Subcutaneous abdominal adipose tissue (tissue), 5 donors: ENCODE data around the gene GLS.

ENCODE experiments used
- H3K27ac ChIP-seq: one replicate; pipeline ENCODE4 v1.7.0; 2013; ENCODE audit warnings: low read depth, mild to moderate bottlenecking, inconsistent platforms, low read length, moderate library complexity
- H3K27me3 ChIP-seq, 5 donors: one replicate each; pipeline ENCODE4 v1.7.0; 2013; ENCODE audit warnings: low read length in 5 of 5, inconsistent platforms in 1 of 5; ENCODE audit not compliant: control insufficient read depth in 5 of 5, insufficient read depth in 4 of 5
- H3K36me3 ChIP-seq, 5 donors: one replicate each; pipeline ENCODE4 v1.7.0; 2013; ENCODE audit warnings: low read length in 5 of 5; ENCODE audit not compliant: control insufficient read depth in 5 of 5, insufficient read depth in 5 of 5
- H3K4me1 ChIP-seq, 5 donors: one replicate each; pipeline ENCODE4 v1.7.0; 2013; ENCODE audit warnings: low read length in 5 of 5, mild to moderate bottlenecking in 3 of 5, moderate library complexity in 1 of 5; ENCODE audit not compliant: control insufficient read depth in 5 of 5, insufficient read depth in 5 of 5
- H3K4me3 ChIP-seq, 5 donors: one replicate each; pipeline ENCODE4 v1.7.0; 2013; ENCODE audit warnings: low read length in 5 of 5, low read depth in 1 of 5
- H3K9ac ChIP-seq, 5 donors: one replicate each; pipeline ENCODE4 v1.7.0; 2013; ENCODE audit warnings: low read length in 5 of 5, mild to moderate bottlenecking in 4 of 5, moderate library complexity in 3 of 5
- H3K9me3 ChIP-seq, 5 donors: one replicate each; pipeline ENCODE4 v1.7.0; 2013; ENCODE audit warnings: low read length in 5 of 5; ENCODE audit not compliant: control insufficient read depth in 5 of 5
- donor health status: healthy.
- donor health status: healthy.
- donor health status: healthy.
- donor health status: healthy.
- donor health status: healthy.

Gene GLS

DNA sequence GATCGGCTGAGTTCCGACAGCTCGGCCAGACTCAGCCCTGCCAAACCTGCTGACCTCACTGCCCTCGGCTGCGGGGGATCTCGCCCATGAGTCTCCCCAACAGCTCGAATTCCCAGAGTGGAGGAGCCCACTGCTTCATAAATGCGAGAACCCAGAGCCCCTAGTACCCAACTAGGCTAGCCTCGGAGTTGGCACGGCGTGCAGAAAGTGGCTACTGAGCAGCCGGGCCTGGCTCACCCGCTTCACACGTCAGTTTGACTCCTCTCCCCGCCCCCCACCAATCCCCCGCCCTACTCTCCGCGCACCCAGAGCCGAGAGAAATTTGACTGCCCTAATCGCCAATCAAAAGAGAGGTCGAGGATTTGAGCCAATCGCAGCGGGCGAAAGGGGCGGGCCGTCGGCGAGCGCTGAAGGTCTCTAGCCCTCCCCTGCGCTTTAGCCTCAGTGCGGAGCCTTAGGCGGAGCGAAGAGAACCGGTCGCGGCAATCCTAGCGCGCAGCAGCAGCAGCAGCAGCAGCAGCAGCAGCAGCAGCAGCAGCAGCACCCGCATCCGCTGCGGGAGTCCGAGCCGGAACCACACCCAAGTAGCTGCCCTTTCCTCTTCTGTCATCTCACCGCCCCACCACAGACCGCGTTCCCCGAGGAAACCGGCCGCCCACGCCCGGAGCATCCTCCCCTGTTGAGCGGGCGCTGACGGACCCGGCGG lies at the start of gene GLS:
TSS of gene GLS (plus strand) at position 444 of the 706 bp plus-strand sequence. CDS start 264 bp downstream, outside the sequence.
- no peaks in the 10 kb centered on the region for H3K9me3 ChIP-seq
- H3K9ac ChIP-seq, result peak within 1 kb of the TSS; percentile 59 to 94 (median 90)
- H3K27me3 ChIP-seq, result no peaks in the 10 kb centered on the region
- H3K27ac ChIP-seq, result peak within 1 kb of the TSS; percentile 96
- H3K4me3 ChIP-seq, result peak within 1 kb of the TSS; percentile 88 to 99 (median 92)
- peaks cover 3 to 42% (median 40%) of the 10 kb centered on the region in 5 donors for H3K4me1 ChIP-seq
- H3K36me3 ChIP-seq, result no peaks in the 10 kb centered on the region

DNA sequence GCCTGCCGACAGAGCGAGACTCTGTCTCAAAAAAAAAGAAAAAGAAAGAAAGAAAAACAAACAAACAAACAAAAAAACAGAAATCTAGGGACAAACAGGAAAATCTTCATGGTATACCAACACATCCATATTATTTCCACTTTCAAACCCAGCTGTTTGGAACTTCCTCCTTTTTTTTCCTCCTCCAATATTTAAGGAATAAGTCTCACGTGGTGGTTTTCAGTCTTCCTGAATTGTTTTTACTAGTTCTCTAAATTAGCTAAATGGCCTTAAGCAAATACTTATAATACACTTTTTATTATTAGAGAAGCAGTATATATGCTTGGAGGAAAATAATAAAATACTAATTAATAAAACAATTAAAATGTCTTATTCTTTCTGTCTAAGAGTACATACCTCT lies 48.7 kb upstream of the GLS start:
- no peak overlapping the region for H3K9ac ChIP-seq
- H3K9me3 ChIP-seq, result no peaks in the 10 kb centered on the region
- peaks cover 0 to 3% (median 0%) of the 10 kb centered on the region in 5 donors for H3K4me1 ChIP-seq
- H3K36me3 ChIP-seq, result no peaks in the 10 kb centered on the region
- no peak overlapping the region for H3K4me3 ChIP-seq
- no peak overlapping the region for H3K27ac ChIP-seq
- no peaks in the 10 kb centered on the region for H3K27me3 ChIP-seq

DNA sequence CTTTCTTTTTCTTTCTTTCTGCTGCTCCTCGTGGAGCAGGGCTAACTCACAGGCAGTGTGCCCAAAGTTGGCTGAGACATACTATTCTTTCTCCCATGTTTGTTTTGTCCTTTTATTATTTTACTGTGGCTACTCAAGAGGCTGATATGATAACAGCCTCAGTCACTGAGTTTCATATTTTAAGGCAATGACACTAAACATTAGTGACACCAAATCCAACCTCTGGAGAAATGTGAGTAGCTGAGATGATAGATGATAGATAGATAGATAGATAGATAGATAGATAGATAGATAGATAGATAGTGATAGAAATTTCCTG lies 45.8 kb upstream of the GLS start:
- Histone ChIP-seq H3K4me3 (no peak overlapping the region), H3K27ac (no peak overlapping the region), H3K9me3 (no peaks in the 10 kb centered on the region), H3K4me1 (peaks cover 0 to 3% (median 0%) of the 10 kb centered on the region in 5 donors), H3K27me3 (no peaks in the 10 kb centered on the region), H3K36me3 (no peaks in the 10 kb centered on the region), H3K9ac (no peak overlapping the region)

DNA sequence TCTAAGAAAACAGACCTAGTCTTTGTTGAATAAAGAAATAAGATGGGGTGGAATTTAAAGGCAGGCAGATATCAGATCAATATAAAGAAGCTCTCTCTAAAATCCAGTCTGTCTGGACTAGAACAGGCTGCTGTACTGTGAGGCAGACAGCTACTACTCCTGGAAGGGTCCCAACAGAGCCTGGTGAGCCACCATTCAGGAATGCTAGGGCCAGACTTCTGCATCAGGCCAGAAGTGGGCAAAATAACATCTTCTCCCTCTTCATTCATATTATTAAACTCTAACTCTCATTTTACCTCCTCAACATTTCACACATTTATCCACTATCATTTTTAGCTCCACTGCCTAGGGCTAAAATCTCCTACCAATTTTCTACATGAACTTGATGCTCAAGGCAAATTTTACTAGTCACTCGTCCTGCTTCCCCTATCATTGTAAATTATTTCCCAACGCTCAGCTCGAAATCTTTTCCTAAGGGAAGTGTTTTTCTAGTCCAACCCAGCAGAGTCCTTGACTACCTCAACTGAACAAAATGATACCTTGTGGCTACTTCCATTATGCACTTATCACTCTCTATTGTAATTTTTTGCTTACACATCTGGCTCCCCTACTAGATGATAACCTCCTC lies 45.2 kb upstream of the GLS start:
- H3K27ac ChIP-seq, result no peak overlapping the region
- no peaks in the 10 kb centered on the region for H3K36me3 ChIP-seq
- H3K9ac ChIP-seq, result no peak overlapping the region
- H3K4me3 ChIP-seq, result no peak overlapping the region
- H3K9me3 ChIP-seq, result no peaks in the 10 kb centered on the region
- H3K27me3 ChIP-seq, result no peaks in the 10 kb centered on the region
- peaks cover 0 to 3% (median 0%) of the 10 kb centered on the region in 5 donors for H3K4me1 ChIP-seq

DNA sequence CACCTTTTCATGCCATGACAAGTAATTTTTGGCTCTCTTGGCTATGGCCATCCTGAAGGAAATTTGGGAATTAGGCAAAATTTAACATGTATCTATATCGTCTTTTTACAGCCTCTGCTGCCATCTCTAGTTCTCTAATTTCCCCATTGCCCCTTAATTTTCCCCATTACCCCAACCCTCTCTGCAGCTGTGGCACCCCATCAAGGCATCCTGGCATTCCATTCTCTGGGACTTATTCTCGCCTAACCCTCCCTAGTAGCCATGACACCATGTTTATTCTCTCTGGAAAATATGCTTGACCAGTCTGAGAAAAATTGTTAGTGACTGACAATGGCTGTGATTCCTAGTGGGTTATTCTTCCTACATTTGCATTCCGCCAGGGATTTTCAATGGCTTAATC lies 43.9 kb upstream of the GLS start:
- H3K27ac ChIP-seq, result no peak overlapping the region

DNA sequence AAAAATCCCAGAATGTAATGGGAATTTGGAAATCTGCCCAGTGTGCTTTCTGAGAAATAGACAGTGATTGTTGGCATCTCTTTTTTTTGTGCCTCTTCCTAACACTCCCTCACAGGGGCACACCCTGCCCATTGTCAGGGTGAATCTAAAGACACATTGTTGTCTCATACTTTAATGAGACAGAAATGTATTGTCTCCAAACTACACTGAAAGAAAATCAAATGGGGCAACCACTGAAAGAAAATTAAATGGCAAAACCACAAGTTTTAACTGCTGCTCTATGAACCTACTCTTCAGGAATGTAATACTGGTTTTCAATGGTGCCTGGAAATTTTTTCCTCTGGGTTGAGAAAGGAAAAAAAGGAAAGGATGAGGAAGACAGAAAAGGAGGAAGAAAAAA lies 43.2 kb upstream of the GLS start:
- no peaks in the 10 kb centered on the region for H3K27me3 ChIP-seq
- H3K4me1 ChIP-seq, result no peaks in the 10 kb centered on the region
- no peaks in the 10 kb centered on the region for H3K36me3 ChIP-seq
- no peak overlapping the region for H3K9ac ChIP-seq
- H3K27ac ChIP-seq, result no peak overlapping the region
- H3K9me3 ChIP-seq, result no peaks in the 10 kb centered on the region
- H3K4me3 ChIP-seq, result no peak overlapping the region

More for the DNA sequence above, 43.9 kb upstream of the GLS start:
- Histone ChIP-seq H3K9me3 (no peaks in the 10 kb centered on the region), H3K36me3 (no peaks in the 10 kb centered on the region), H3K27me3 (no peaks in the 10 kb centered on the region), H3K4me3 (no peak overlapping the region), H3K4me1 (no peaks in the 10 kb centered on the region), H3K9ac (no peak overlapping the region)

DNA sequence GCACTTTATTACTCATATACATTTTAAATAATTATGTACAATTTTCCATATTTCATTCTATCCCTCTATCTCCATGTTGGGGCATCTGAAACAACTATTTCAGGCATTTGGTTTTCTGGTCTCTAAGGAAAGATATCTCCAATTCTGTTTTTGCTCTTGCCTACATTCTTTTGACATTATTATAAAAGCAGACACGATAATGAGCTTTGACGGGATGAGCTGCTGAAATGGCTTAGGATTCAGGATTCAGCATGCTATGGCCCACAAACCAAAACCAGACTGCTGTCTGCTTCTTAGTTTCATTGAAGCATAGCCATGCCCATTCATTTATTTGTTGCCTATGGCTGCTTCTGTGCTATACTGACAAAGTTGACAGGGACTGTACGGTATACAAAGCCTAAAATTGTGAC lies 42.7 kb upstream of the GLS start:
- Histone ChIP-seq H3K27ac (no peak overlapping the region), H3K27me3 (no peaks in the 10 kb centered on the region), H3K36me3 (no peaks in the 10 kb centered on the region), H3K9me3 (no peaks in the 10 kb centered on the region), H3K4me1 (no peaks in the 10 kb centered on the region), H3K4me3 (no peak overlapping the region), H3K9ac (no peak overlapping the region)

DNA sequence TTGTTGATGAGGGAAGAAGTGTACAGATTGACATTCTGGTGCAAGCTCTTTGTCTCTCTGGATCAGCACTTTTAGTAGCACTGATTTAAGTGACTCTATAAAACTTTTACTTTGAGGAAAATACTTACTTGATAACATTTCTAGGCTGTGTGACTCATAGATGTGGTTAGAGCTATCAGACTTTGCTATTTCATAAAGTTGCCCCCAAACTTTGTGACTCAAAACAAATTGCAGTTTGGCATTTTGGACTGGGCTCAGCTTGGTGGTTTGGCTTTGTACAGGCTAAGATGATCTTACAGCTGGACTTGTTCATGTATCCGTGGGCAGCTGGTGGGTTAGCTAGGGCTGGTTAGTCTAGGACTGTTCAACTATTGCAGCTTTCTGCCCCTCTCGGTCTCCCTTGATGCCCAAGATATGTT lies 42.1 kb upstream of the GLS start:
- Histone ChIP-seq H3K27me3 (no peaks in the 10 kb centered on the region), H3K4me1 (no peaks in the 10 kb centered on the region), H3K9me3 (no peaks in the 10 kb centered on the region), H3K9ac (no peak overlapping the region), H3K36me3 (no peaks in the 10 kb centered on the region), H3K27ac (no peak overlapping the region), H3K4me3 (no peak overlapping the region)

DNA sequence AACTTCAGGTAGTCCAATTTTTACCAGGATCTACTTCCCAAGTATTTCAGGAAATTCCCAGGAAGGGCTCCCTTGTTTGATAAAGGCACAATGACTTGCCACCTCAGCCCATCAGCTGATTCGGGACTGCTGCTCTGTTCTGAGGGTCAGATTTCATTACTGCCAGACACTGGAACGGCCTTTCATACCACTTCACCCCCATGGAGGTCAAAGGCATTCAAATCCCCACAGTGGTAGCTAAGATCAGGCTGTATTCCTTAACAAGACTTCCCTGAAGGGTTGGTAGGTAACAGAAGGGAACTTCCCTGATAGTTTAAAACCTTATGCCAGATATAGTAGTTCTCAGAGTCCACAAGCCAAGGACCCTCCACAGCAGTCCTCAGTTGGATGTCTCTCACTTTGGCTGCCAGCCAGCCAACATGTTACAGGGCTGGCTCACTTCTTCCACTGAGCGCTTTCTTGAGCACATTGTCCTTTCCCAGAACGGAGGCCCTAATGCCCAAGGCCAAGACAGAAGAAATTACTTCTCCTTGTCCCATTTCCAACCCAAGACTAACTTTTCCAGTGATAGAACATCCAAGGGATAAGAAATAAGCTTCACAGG lies 40.0 kb upstream of the GLS start:
- H3K27me3 ChIP-seq, result no peaks in the 10 kb centered on the region
- H3K9me3 ChIP-seq, result no peaks in the 10 kb centered on the region
- no peaks in the 10 kb centered on the region for H3K4me1 ChIP-seq
- no peak overlapping the region for H3K4me3 ChIP-seq
- H3K27ac ChIP-seq, result no peak overlapping the region
- H3K36me3 ChIP-seq, result no peaks in the 10 kb centered on the region
- no peak overlapping the region for H3K9ac ChIP-seq

DNA sequence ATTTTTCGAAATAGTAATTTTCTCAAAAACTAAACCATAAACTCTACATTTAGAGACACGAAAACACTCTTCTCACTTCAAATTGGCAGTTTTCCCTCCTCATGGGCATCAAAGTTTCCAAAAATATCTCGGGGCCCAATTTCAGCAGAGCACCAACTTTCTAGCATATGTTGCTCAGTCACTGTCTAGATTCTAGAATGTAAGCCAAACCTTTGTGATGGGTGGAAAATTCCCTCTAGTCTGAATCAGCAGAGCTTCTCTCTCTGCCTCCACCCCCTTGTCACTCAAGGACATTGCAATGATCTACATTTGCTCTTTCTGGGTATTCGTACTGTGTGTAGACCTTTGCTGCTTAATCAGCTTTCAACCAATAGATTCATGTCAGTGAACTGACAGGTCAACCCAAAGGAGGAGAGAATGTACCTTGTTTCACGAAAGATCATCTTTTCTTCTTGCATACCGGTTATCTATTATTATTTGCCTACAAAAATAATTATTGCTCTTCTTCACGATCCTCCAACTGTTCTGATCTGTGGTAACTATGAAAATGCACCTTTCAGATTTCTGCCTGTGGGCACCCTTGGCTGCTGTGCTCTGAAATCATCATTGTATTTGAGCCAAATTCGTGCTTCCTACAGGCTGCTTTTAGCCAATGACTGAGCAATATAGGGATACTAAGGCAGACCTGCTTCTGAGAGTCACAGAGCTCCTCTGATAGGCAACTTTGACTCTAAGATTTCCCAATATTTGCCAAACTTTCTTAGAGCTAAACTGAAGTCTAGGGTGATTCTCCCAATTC lies 38.7 kb upstream of the GLS start:
- Histone ChIP-seq H3K4me1 (no peaks in the 10 kb centered on the region), H3K9me3 (no peaks in the 10 kb centered on the region), H3K4me3 (no peak overlapping the region), H3K36me3 (no peaks in the 10 kb centered on the region), H3K9ac (no peak overlapping the region), H3K27ac (no peak overlapping the region), H3K27me3 (no peaks in the 10 kb centered on the region)
